Measurements from ENCODE around the gene MON1B.

The MON1B gene

DNA sequence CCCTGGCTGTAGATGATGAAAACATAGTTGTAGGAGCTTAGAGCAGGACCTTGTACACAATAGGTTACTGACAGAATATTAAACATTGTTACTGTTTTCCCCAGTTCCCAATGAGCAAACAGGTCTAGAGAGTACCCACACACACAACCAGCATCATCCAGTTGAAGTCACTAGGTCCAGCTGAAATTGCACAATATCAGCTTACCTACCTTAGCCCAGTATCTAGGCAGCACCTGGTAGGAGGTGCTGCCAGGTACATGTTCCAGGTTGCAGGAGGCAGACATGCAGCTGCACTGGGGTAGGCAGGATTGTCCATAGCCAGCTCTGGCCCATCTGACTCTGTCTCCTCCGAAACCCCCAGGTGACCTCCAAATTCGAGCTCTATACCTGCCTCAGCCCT, 6.8 kb downstream of the MON1B start:
- Histone ChIP-seq H3K9me3 (ENCODE audit: control insufficient read depth, insufficient read depth, low read length) (no peaks in the 10 kb centered on the region), H3K27ac (ENCODE audit: low read length) (no peak overlapping the region), H3K4me3 (ENCODE audit: low read length) (no peak overlapping the region), H3K27me3 (ENCODE audit: control insufficient read depth, insufficient read depth, low read length) (no peaks in the 10 kb centered on the region), H3K36me3 (ENCODE audit: control insufficient read depth, insufficient read depth, low read length) (peaks cover 27% of the 10 kb centered on the region), H3K4me1 (ENCODE audit: control insufficient read depth, insufficient read depth, low read length) (no peaks in the 10 kb centered on the region; the same call in 1 of the 2 replicates)
- no peak for DNase-seq (ENCODE audit: low read depth, low spot score)
- no CpG with 5 or more reads among the region's 2 CpGs for WGBS (ENCODE audit: insufficient coverage, insufficient read length)

DNA sequence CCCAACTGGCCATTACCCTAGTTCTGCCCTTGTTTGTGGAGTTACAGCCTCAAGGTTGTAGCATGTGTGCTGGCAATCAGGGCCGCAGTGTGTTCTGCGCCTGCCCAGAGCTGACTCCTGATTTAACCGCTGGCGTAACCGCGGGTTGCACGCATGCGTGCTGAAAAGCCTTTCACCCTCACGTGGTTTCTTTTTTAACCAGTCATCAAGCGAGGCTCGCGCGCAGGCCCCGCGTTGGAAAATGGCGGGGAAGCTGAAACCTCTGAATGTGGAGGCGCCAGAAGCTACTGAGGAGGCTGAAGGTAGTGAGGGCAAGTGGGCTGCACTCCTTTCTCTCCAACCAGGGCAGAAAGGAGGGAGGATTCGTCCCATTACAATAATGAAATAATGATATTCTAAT, 8.2 kb downstream of the MON1B start, which contains the start of gene SYCE1L:
SYCE1L (plus strand) TSS at position 198 of the 400 bp plus-strand sequence; CDS start at position 242, 44 bp downstream.
- Histone ChIP-seq H3K36me3 (ENCODE audit: control insufficient read depth, insufficient read depth, low read length) (peaks cover 17% of the 10 kb centered on the region), H3K4me3 (ENCODE audit: low read length) (no peak within 1 kb of the TSS), H3K4me1 (ENCODE audit: control insufficient read depth, insufficient read depth, low read length) (no peaks in the 10 kb centered on the region; the same call in 1 of the 2 replicates), H3K9me3 (ENCODE audit: control insufficient read depth, insufficient read depth, low read length) (no peaks in the 10 kb centered on the region), H3K27ac (ENCODE audit: low read length) (no peak within 1 kb of the TSS), H3K27me3 (ENCODE audit: control insufficient read depth, insufficient read depth, low read length) (no peaks in the 10 kb centered on the region)
- WGBS (ENCODE audit: insufficient coverage, insufficient read length), result no CpG with 5 or more reads among the region's 18 CpGs
- DNase-seq (ENCODE audit: low read depth, low spot score), result no peak

DNA sequence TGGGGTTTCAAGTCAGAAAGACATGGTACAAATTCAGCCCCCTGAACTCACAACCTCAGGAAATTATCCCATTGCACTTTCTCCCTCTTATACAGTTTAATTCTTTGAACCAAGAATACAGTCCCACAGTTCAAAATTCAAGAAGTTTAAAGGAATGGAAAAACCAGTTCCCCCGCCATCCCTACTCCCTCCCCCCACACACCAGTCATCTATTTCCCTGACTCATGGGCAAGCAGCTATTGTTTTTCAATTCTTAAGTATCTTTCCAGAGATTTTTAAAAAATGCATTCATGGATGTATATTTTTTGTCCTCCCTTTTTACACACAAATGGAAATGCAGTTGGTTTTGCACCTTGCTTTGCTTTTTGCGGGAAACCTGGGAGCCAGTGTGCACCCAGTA, 15.5 kb downstream of the MON1B start:
- no CpG with 5 or more reads among the region's 2 CpGs for WGBS (ENCODE audit: insufficient coverage, insufficient read length)
- Histone ChIP-seq H3K36me3 (ENCODE audit: control insufficient read depth, insufficient read depth, low read length) (no peaks in the 10 kb centered on the region), H3K4me1 (ENCODE audit: control insufficient read depth, insufficient read depth, low read length) (peaks cover 6% of the 10 kb centered on the region; the same call in 1 of the 2 replicates), H3K4me3 (ENCODE audit: low read length) (no peak overlapping the region), H3K27me3 (ENCODE audit: control insufficient read depth, insufficient read depth, low read length) (no peaks in the 10 kb centered on the region), H3K9me3 (ENCODE audit: control insufficient read depth, insufficient read depth, low read length) (no peaks in the 10 kb centered on the region), H3K27ac (ENCODE audit: low read length) (no peak overlapping the region)
- no peak for DNase-seq (ENCODE audit: low read depth, low spot score)

DNA sequence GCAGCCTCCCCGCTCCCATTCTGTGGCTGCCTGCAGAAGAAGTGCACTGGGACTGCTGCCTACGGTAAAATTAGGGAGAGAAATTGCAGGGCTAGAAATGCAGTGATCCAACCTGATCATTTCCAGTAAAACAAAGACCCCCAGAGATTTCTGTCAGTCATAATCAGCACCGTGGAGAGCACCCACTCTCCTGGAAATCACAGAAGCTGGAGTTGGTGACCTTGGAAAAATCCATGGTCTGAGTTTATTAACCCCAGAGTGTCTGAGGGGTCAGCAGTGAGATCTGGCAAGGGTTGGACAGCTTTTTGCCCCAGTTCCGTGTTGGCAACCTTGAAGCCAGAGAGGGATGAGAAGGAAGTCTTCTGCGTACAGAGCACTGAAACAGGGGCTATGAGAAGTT, 16.0 kb downstream of the MON1B start:
- Histone ChIP-seq H3K4me1 (ENCODE audit: control insufficient read depth, insufficient read depth, low read length) (peaks cover 8% of the 10 kb centered on the region; the same call in 1 of the 2 replicates), H3K9me3 (ENCODE audit: control insufficient read depth, insufficient read depth, low read length) (no peaks in the 10 kb centered on the region), H3K27me3 (ENCODE audit: control insufficient read depth, insufficient read depth, low read length) (no peaks in the 10 kb centered on the region), H3K27ac (ENCODE audit: low read length) (no peak overlapping the region), H3K36me3 (ENCODE audit: control insufficient read depth, insufficient read depth, low read length) (no peaks in the 10 kb centered on the region), H3K4me3 (ENCODE audit: low read length) (no peak overlapping the region)
- WGBS (ENCODE audit: insufficient coverage, insufficient read length), result no CpG with 5 or more reads among the region's 5 CpGs
- DNase-seq (ENCODE audit: low read depth, low spot score), result no peak

DNA sequence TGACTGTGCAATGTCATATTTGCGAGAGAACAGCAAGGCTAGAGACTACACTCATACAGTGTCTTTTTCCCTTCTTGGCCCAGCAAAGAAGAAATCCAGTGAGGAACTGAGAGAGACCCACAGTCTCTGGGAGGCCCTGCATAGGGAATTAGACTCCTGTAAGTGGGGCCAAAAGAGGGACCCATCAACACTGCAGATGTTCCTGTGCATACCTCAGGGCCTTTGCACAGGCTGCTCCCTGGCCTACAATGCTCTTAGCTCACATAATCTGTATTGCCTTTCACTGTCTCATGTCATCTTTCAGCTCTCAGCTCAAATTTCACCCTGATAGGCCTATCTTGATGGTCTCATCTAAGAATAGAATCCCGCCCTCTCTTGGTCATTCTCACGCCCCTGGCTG, 17.4 kb downstream of the MON1B start:
- no CpG with 5 or more reads among the region's 3 CpGs for WGBS (ENCODE audit: insufficient coverage, insufficient read length)
- no peak overlapping the region for H3K4me3 ChIP-seq (ENCODE audit: low read length)
- H3K9me3 ChIP-seq (ENCODE audit: control insufficient read depth, insufficient read depth, low read length), result no peaks in the 10 kb centered on the region
- no peaks in the 10 kb centered on the region for H3K36me3 ChIP-seq (ENCODE audit: control insufficient read depth, insufficient read depth, low read length)
- H3K27ac ChIP-seq (ENCODE audit: low read length), result no peak overlapping the region
- H3K27me3 ChIP-seq (ENCODE audit: control insufficient read depth, insufficient read depth, low read length), result no peaks in the 10 kb centered on the region
- peaks cover 8% of the 10 kb centered on the region; the same call in 1 of the 2 replicates for H3K4me1 ChIP-seq (ENCODE audit: control insufficient read depth, insufficient read depth, low read length)
- no peak for DNase-seq (ENCODE audit: low read depth, low spot score)

DNA sequence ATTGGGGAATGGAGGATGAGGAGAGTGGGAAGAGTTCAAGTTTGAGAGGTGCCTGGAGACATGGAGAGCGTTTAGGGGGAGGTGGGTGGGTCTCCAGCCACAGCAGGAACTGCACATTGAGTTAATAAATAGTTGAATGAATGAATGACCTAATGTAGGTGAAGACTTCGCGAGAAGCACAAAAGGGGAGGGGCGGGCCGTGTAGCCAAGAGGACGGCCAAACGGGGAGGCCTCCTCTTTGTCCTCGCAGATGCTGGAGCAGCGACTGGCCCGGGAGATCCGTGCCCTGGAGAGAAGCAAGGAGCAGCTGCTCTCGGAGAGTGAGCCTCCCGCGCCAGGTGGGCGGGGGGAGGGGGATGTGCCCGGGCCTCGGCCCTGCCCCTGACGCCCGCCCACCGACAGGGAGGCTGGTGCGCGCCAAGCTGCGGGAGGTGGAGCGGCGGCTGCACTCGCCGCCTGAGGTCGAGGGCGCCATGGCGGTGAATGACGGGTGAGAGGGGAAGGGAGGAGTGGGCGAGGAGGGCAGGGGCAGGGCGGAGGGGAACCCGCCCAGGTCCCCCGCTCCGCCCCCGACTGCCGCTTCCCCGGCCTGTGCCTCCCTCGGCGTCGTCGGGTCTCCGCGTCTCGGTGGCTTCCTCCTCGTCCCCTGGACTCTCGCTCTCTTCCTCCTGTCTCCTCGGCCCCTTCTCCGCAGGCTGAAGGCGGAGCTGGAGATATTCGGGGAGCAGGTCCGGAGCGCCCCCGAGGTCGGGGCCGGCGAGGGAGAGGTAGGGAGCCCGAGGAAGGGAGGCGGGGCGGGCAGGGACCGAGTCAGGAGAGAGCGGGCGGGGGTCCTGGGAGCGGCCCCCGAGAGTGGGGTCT, 21.1 kb downstream of the MON1B start:
- DNase-seq (ENCODE audit: low read depth, low spot score), result no peak
- Histone ChIP-seq H3K4me1 (ENCODE audit: control insufficient read depth, insufficient read depth, low read length) (peaks cover 4% of the 10 kb centered on the region; the same call in 1 of the 2 replicates), H3K36me3 (ENCODE audit: control insufficient read depth, insufficient read depth, low read length) (no peaks in the 10 kb centered on the region), H3K27ac (ENCODE audit: low read length) (no peak overlapping the region), H3K9me3 (ENCODE audit: control insufficient read depth, insufficient read depth, low read length) (no peaks in the 10 kb centered on the region), H3K27me3 (ENCODE audit: control insufficient read depth, insufficient read depth, low read length) (no peaks in the 10 kb centered on the region), H3K4me3 (ENCODE audit: low read length) (peak overlapping the region; percentile 49)
- WGBS (ENCODE audit: insufficient coverage, insufficient read length), result no CpG with 5 or more reads among the region's 66 CpGs

DNA sequence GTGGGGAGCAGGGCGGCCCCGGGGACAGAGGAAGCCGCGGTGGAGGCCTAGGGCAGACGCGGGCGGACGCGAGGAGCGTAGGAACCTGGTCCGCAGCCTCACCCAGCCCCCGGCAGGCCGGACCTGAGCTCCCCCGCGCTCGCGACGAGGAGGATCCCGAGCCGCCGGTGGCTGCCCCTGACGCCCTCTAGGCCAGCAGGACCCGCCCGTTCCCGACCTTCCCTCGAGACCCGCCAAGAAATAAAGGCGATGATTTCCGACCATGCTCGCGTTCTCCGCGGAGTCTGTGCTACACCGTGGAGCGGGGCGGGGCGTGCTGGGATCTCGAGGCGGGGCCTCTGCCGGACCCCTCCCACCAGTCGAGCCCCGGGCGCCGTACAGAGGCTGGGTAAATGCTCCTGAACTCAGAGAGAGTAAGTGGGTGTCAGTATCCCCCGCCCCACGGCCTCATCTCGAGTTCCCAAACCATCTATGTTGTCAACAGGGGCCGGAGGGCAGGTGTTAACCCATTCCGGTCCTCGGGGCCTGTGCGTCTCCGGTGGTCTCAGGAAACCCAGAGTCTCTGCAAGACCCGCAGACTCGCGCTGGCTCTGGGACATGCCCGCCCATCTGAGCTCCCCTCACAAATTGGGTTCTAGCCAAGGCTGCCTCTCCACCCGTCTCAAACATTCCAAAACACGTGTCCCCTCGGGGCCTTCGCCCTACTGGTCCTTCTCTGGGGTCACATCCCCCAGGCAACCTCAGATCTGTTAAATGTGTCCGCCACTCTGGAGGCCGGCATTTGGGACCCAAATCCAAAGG, 22.0 kb downstream of the MON1B start:
- Histone ChIP-seq H3K27me3 (ENCODE audit: control insufficient read depth, insufficient read depth, low read length) (no peaks in the 10 kb centered on the region), H3K9me3 (ENCODE audit: control insufficient read depth, insufficient read depth, low read length) (no peaks in the 10 kb centered on the region), H3K27ac (ENCODE audit: low read length) (no peak overlapping the region), H3K4me1 (ENCODE audit: control insufficient read depth, insufficient read depth, low read length) (peaks cover 4% of the 10 kb centered on the region; the same call in 1 of the 2 replicates), H3K36me3 (ENCODE audit: control insufficient read depth, insufficient read depth, low read length) (no peaks in the 10 kb centered on the region), H3K4me3 (ENCODE audit: low read length) (peak overlapping the region; percentile 49)
- WGBS (ENCODE audit: insufficient coverage, insufficient read length), result no CpG with 5 or more reads among the region's 62 CpGs
- no peak for DNase-seq (ENCODE audit: low read depth, low spot score)

DNA sequence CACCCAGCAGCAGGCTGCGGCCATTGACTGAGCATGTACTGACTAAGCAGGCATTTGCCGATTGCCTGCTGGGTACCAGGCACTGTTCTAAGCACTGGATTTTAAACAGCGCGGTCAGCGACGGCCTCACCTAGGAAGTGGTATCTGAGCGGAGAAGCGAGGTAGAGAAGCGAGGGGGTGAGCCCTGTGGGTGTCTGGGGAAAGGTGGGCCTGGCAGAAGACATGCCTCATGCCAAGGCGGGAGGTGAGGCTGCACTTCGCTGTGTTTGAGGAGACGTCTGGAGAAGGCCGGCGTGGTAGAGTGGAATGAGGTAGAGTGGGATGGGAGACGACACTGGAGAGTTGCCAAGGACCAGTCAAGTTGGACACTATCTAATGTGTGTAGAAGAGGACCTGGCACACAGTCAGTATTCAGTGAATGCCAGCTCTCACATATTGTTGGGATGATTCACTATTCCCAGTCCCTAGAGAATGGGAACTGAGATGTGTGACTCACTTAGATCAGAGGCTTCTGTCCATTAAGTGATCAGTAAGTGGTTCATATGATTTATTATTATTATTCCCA, 22.6 kb downstream of the MON1B start:
- Histone ChIP-seq H3K27ac (ENCODE audit: low read length) (no peak overlapping the region), H3K27me3 (ENCODE audit: control insufficient read depth, insufficient read depth, low read length) (no peaks in the 10 kb centered on the region), H3K9me3 (ENCODE audit: control insufficient read depth, insufficient read depth, low read length) (no peaks in the 10 kb centered on the region), H3K4me3 (ENCODE audit: low read length) (no peak overlapping the region), H3K4me1 (ENCODE audit: control insufficient read depth, insufficient read depth, low read length) (peaks cover 4% of the 10 kb centered on the region; the same call in 1 of the 2 replicates), H3K36me3 (ENCODE audit: control insufficient read depth, insufficient read depth, low read length) (no peaks in the 10 kb centered on the region)
- DNase-seq (ENCODE audit: low read depth, low spot score), result no peak
- WGBS (ENCODE audit: insufficient coverage, insufficient read length), result no CpG with 5 or more reads among the region's 15 CpGs

DNA sequence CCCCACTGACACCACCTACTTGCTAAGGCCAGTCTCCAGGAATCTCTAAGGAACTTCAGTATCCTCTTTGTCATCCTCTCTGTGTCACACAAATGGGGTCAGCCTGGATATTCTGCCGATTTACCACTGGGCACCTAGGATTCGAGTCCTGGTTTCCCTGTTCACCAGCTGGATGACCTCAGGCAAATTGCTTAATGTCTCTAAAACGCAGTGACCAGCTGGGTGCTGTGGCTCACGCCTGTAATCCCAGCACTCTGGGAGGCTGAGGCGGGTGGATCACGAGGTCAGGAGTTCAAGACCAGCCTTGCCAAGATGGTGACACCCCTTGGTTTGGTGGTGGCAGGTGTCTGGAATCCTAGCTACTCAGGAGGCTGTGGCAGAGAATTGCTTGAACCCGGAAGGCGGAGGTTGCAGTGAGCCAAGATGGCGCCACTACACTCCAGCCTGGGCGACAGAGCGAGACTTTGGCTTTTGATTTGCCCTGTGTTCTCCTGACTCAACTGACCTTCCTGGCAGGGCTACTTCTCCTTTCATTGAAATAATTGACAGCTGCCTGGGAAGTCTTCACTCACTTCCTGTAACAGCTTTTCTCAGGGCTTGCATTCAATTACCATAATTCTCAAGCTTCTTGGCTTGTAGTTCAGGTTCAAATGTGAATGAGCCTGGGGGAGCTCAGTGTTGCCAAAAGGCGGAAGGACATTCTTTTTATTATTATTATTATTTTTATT, 23.6 kb downstream of the MON1B start:
- H3K36me3 ChIP-seq (ENCODE audit: control insufficient read depth, insufficient read depth, low read length), result no peaks in the 10 kb centered on the region
- no peaks in the 10 kb centered on the region for H3K9me3 ChIP-seq (ENCODE audit: control insufficient read depth, insufficient read depth, low read length)
- WGBS (ENCODE audit: insufficient coverage, insufficient read length), result no CpG with 5 or more reads among the region's 12 CpGs
- H3K27me3 ChIP-seq (ENCODE audit: control insufficient read depth, insufficient read depth, low read length), result no peaks in the 10 kb centered on the region
- peaks cover 4% of the 10 kb centered on the region; the same call in 1 of the 2 replicates for H3K4me1 ChIP-seq (ENCODE audit: control insufficient read depth, insufficient read depth, low read length)
- H3K27ac ChIP-seq (ENCODE audit: low read length), result no peak overlapping the region
- no peak for DNase-seq (ENCODE audit: low read depth, low spot score)
- H3K4me3 ChIP-seq (ENCODE audit: low read length), result no peak overlapping the region

DNA sequence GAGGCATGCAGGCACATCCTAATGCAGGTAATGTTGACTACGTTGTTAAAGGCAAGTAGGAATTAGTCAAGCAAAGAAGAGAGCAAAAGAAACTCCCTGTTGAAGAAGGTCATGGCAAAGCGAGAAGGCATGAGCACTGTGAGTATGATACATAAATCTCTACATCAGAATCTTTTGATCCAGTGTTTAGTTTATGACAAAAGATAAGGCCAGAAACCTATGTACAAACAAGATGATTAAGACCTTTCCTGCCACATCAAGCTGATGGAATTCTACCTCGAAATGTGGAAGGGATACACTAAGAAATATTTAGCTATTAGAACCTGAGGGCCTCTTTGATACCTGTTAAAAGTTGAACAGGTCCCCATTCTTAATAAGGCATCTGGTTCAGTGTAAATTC, 28.4 kb downstream of the MON1B start:
- no peak for DNase-seq (ENCODE audit: low read depth, low spot score)
- H3K4me1 ChIP-seq (ENCODE audit: control insufficient read depth, insufficient read depth, low read length), result no peaks in the 10 kb centered on the region
- H3K27me3 ChIP-seq (ENCODE audit: control insufficient read depth, insufficient read depth, low read length), result no peaks in the 10 kb centered on the region
- H3K27ac ChIP-seq (ENCODE audit: low read length), result no peak overlapping the region
- no peak overlapping the region for H3K4me3 ChIP-seq (ENCODE audit: low read length)
- no CpG with 5 or more reads among the region's 3 CpGs for WGBS (ENCODE audit: insufficient coverage, insufficient read length)
- H3K9me3 ChIP-seq (ENCODE audit: control insufficient read depth, insufficient read depth, low read length), result no peaks in the 10 kb centered on the region
- no peaks in the 10 kb centered on the region for H3K36me3 ChIP-seq (ENCODE audit: control insufficient read depth, insufficient read depth, low read length)
